ENCODE measurements around the gene NR2C2.

Gene NR2C2

GRCh38 chr3:15015456-15015855 lies 68.1 kb downstream of the NR2C2 start:
- TF ChIP-seq REST (IDR thresholded peaks at IDR 0.05; ENCODE audit: insufficient replicate concordance, low read depth) (no peak), GABPA (IDR thresholded peaks at IDR 0.05; ENCODE audit: low read depth) (no peak), CTCF (IDR thresholded peaks at IDR 0.05; ENCODE audit: insufficient read depth, low read length) (no peak), SPI1 (IDR thresholded peaks at IDR 0.05; ENCODE audit: borderline replicate concordance, low read depth) (no peak), POLR2AphosphoS5 (IDR thresholded peaks at IDR 0.05; ENCODE audit: low read depth) (no peak)
- DNase-seq (ENCODE audit: low read depth in 1 of 2, low spot score in 1 of 2): no peak
- no peak overlapping the region for H3K4me3 ChIP-seq (replicated peaks; ENCODE audit: insufficient read depth, low read length)

GRCh38 chr3:15017191-15017590 lies 69.8 kb downstream of the NR2C2 start:
- Histone ChIP-seq H3K27ac (replicated peaks) (no peak overlapping the region), H3K27me3 (ENCODE audit: insufficient read depth, poor library complexity, severe bottlenecking) (no peaks in the 10 kb centered on the region), H3K4me3 (replicated peaks; ENCODE audit: insufficient read depth, low read length) (no peak overlapping the region)
- no peak for DNase-seq (ENCODE audit: low read depth in 1 of 2, low spot score in 1 of 2)
- no peak for TF ChIP-seq SPI1 (IDR thresholded peaks at IDR 0.05; ENCODE audit: borderline replicate concordance, low read depth)
- no peak for TF ChIP-seq GABPA (IDR thresholded peaks at IDR 0.05; ENCODE audit: low read depth)
- TF ChIP-seq CTCF (IDR thresholded peaks at IDR 0.05; ENCODE audit: insufficient read depth, low read length): no peak
- TF ChIP-seq POLR2AphosphoS5 (IDR thresholded peaks at IDR 0.05; ENCODE audit: low read depth): no peak

More at GRCh38 chr3:15015456-15015855, 68.1 kb downstream of the NR2C2 start:
- H3K27ac ChIP-seq (replicated peaks): no peak overlapping the region
- no peaks in the 10 kb centered on the region for H3K27me3 ChIP-seq (ENCODE audit: insufficient read depth, poor library complexity, severe bottlenecking)

- no peaks in the 10 kb centered on the region for H3K27me3 ChIP-seq (ENCODE audit: insufficient read depth, poor library complexity, severe bottlenecking)
- TF ChIP-seq CTCF (IDR thresholded peaks at IDR 0.05; ENCODE audit: insufficient read depth, low read length) (no peak), POLR2AphosphoS5 (IDR thresholded peaks at IDR 0.05; ENCODE audit: low read depth) (no peak), REST (IDR thresholded peaks at IDR 0.05; ENCODE audit: insufficient replicate concordance, low read depth) (no peak)
- H3K4me3 ChIP-seq (replicated peaks; ENCODE audit: insufficient read depth, low read length): no peak overlapping the region
- no peak for DNase-seq (ENCODE audit: low read depth in 1 of 2, low spot score in 1 of 2)
- no peak overlapping the region for H3K27ac ChIP-seq (replicated peaks)
Measured at GRCh38 chr3:15023249-15023648, 75.9 kb downstream of the NR2C2 start.

GRCh38 chr3:15023719-15024118 lies 76.3 kb downstream of the NR2C2 start:
- no peak for DNase-seq (ENCODE audit: low read depth in 1 of 2, low spot score in 1 of 2)
- TF ChIP-seq REST (IDR thresholded peaks at IDR 0.05; ENCODE audit: insufficient replicate concordance, low read depth) (no peak), CTCF (IDR thresholded peaks at IDR 0.05; ENCODE audit: insufficient read depth, low read length) (no peak), POLR2AphosphoS5 (IDR thresholded peaks at IDR 0.05; ENCODE audit: low read depth) (no peak), SPI1 (IDR thresholded peaks at IDR 0.05; ENCODE audit: borderline replicate concordance, low read depth) (no peak), GABPA (IDR thresholded peaks at IDR 0.05; ENCODE audit: low read depth) (no peak)
- Histone ChIP-seq H3K27ac (replicated peaks) (no peak overlapping the region), H3K4me3 (replicated peaks; ENCODE audit: insufficient read depth, low read length) (no peak overlapping the region), H3K27me3 (ENCODE audit: insufficient read depth, poor library complexity, severe bottlenecking) (no peaks in the 10 kb centered on the region)
